NT2/D1 (cell line): ENCODE results near the gene UTP14A.

Experiments
- SUZ12 ChIP-seq: IDR thresholded peaks from 2 replicates; pipeline ENCODE4 v1.6.1; 2011; ENCODE audit not compliant: insufficient read length, insufficient read depth; ENCODE audit errors: extremely low read depth
- YY1 ChIP-seq: IDR thresholded peaks from 2 replicates; pipeline ENCODE4 v1.6.1; 2011; ENCODE audit not compliant: insufficient read length, insufficient read depth
- ZNF274 ChIP-seq: IDR thresholded peaks from 2 replicates; pipeline ENCODE4 v1.6.1; 2011; ENCODE audit warnings: mild to moderate bottlenecking, low read depth, low read length

GRCh38 chrX:129965166-129965565 lies 59.2 kb downstream of the UTP14A start:
- TF ChIP-seq ZNF274 (no peak), YY1 (no peak), SUZ12 (no peak)
